Naive thymus-derived CD8-positive, alpha-beta T cell (primary cell): ENCODE data around the gene ABHD12. TPM values are rescaled to one million over a fixed set of nuclear protein-coding genes. Genes with fewer than 3 reads are reported as not detected.
A peak's percentile ranks its signal among the peaks of the same experiment; 100 is the strongest.
"Not testable (repeated sequence)": the region's sequence is repeated elsewhere in the genome, so short reads cannot be mapped to it uniquely, and the experiment has no call there.

Source experiments
- ATAC-seq, 2 donors: fragments of 150-1000 bp; cut with Tn5 transposase in 1 of 2; sonication (Bioruptor Pico), chemical (Tn5 transposase) in 1 of 2; 1 replicate in 1 of 2; 2 replicates in 1 of 2; pipeline ENCODE4 v1.10.0; 2021; ENCODE audit warnings: mild to moderate bottlenecking in 2 of 2, moderate library complexity in 2 of 2
- POLR2A ChIA-PET: fragments of 350-600 bp; sonication (Branson Sonifier 250); formaldehyde crosslinking; loops from one replicate; lab custom pipeline; 2021; ENCODE audit warnings: antibody characterized with exemption; lab: Charles Lee
- DNase-seq, 10 donors: peaks; one replicate each; pipeline versions ENCODE4 v3.0.0 to v3.0.0-alpha.2; 2020 to 2022
- H3K27ac Mint-ChIP-seq, 10 donors: one replicate each; pipeline ENCODE4 v1.8.0; 2020 to 2022; ENCODE audit warnings: mild to moderate bottlenecking in 10 of 10, mixed read lengths in 10 of 10, moderate library complexity in 4 of 10, inconsistent platforms in 1 of 10
- H3K27me3 Mint-ChIP-seq, 5 donors: one replicate each; pipeline ENCODE4 v1.8.0; 2021 to 2022; ENCODE audit warnings: mixed read lengths in 5 of 5
- H3K36me3 Mint-ChIP-seq, 3 donors: one replicate each; pipeline ENCODE4 v1.8.0; 2020 to 2022; ENCODE audit warnings: mixed read lengths in 3 of 3, mild to moderate bottlenecking in 2 of 3, inconsistent platforms in 1 of 3
- H3K4me1 Mint-ChIP-seq, 4 donors: one replicate each; pipeline ENCODE4 v1.8.0; 2021 to 2022; ENCODE audit warnings: mixed read lengths in 4 of 4
- H3K4me3 Mint-ChIP-seq, 10 donors: one replicate each; pipeline ENCODE4 v1.8.0; 2020 to 2022; ENCODE audit warnings: mild to moderate bottlenecking in 10 of 10, mixed read lengths in 10 of 10, moderate library complexity in 6 of 10, inconsistent platforms in 1 of 10
- H3K9me3 Mint-ChIP-seq, 9 donors: one replicate each; pipeline ENCODE4 v1.8.0; 2020 to 2022; ENCODE audit warnings: mixed read lengths in 9 of 9, mild to moderate bottlenecking in 3 of 9, inconsistent platforms in 1 of 9, moderate library complexity in 1 of 9
- polyA plus RNA-seq, 3 donors: library from polyadenylated mRNA; unstranded; fragments of 300-500 nt; fragmentation: Illumina TruSeq; gene quantifications; one replicate each; pipeline ENCODE4 v1.2.3, GENCODE V29; 2021
- total RNA-seq, 8 experiments: library from RNA in 2 of 8; stranded (reverse) in 2 of 8; gene quantifications; one replicate each; pipeline ENCODE4 v1.2.3 and lab custom pipeline; 2021 to 2026

ABHD12 gene
- total RNA-seq = 10 to 100 TPM; 27.4 to 28.9 TPM
- polyA plus RNA-seq = 10 to 100 TPM; 20.8 to 24.6 (median 22.5) TPM
- total RNA-seq (lab: John Stamatoyannopoulos, UW) = 15.9 to 28.2 (median 24.2) reads per million in 6 experiments

GRCh38 chr20:25390538-25391528, at the start of gene ABHD12:
TSS of gene ABHD12 (minus strand) at chr20:25390835. CDS start at chr20:25390703, 132 bp downstream.
- H3K27ac Mint-ChIP-seq = peak within 1 kb of the TSS; percentile 40 to 93 (median 88)
- H3K4me3 Mint-ChIP-seq = peak within 1 kb of the TSS; percentile 81 to 92 (median 89)
- H3K36me3 Mint-ChIP-seq = no peaks in the 10 kb centered on the region
- H3K27me3 Mint-ChIP-seq = no peaks in the 10 kb centered on the region
- DNase-seq (peak; percentile 83 to 95 (median 90)), ATAC-seq (peak; percentile 89 to 91)
- POLR2A ChIA-PET = interaction anchor here (0.6 to 1.5 kb wide), 3 partner anchors 17 to 243 kb away, joined by 3 to 5 read pairs (median 4); partner anchors contain the start of gene GINS1
- H3K4me1 Mint-ChIP-seq = peaks cover 6 to 21% (median 14%) of the 10 kb centered on the region in 4 donors
- no peaks in the 10 kb centered on the region for H3K9me3 Mint-ChIP-seq

GRCh38 chr20:25439328-25439727, 48.7 kb upstream of the ABHD12 start:
- no peaks in the 10 kb centered on the region for H3K27me3 Mint-ChIP-seq
- peaks cover 0 to 7% (median 0%) of the 10 kb centered on the region in 4 donors for H3K4me1 Mint-ChIP-seq
- peaks cover 0 to 5% (median 2%) of the 10 kb centered on the region in 3 donors for H3K36me3 Mint-ChIP-seq
- no peaks in the 10 kb centered on the region for H3K9me3 Mint-ChIP-seq
- no peak overlapping the region for H3K4me3 Mint-ChIP-seq
- H3K27ac Mint-ChIP-seq = peak overlapping the region in 1 of 10 donors; percentile 27
- POLR2A ChIA-PET = no interaction called here
- DNase-seq (no peak), ATAC-seq (no peak)

GRCh38 chr20:25437153-25437581, 46.5 kb upstream of the ABHD12 start:
- H3K4me1 Mint-ChIP-seq = peaks cover 0 to 7% (median 0%) of the 10 kb centered on the region in 4 donors
- H3K36me3 Mint-ChIP-seq = peaks cover 0 to 5% (median 3%) of the 10 kb centered on the region in 3 donors
- ATAC-seq (no peak), DNase-seq (no peak)
- no peak overlapping the region for H3K4me3 Mint-ChIP-seq
- H3K27me3 Mint-ChIP-seq = no peaks in the 10 kb centered on the region
- POLR2A ChIA-PET = no interaction called here
- no peak overlapping the region for H3K27ac Mint-ChIP-seq
- no peaks in the 10 kb centered on the region for H3K9me3 Mint-ChIP-seq

- Mint-ChIP-seq H3K4me3 (no peak overlapping the region), H3K36me3 (peaks cover 0 to 4% (median 2%) of the 10 kb centered on the region in 3 donors), H3K27ac (no peak overlapping the region), H3K9me3 (no peaks in the 10 kb centered on the region), H3K4me1 (no peaks in the 10 kb centered on the region), H3K27me3 (no peaks in the 10 kb centered on the region)
- no peak for ATAC-seq
- POLR2A ChIA-PET = no interaction called here
- no peak for DNase-seq
Observed at GRCh38 chr20:25424536-25424935, 33.9 kb upstream of the ABHD12 start.

- DNase-seq (no peak), ATAC-seq (no peak)
- Mint-ChIP-seq H3K4me1 (no peaks in the 10 kb centered on the region), H3K27me3 (no peaks in the 10 kb centered on the region), H3K9me3 (no peaks in the 10 kb centered on the region), H3K4me3 (no peak overlapping the region), H3K27ac (no peak overlapping the region), H3K36me3 (peaks cover 0 to 2% (median 0%) of the 10 kb centered on the region in 3 donors)
- POLR2A ChIA-PET = no interaction called here
Observed at GRCh38 chr20:25422032-25422431, 31.4 kb upstream of the ABHD12 start.

GRCh38 chr20:25421102-25421501, 30.5 kb upstream of the ABHD12 start:
- Mint-ChIP-seq H3K9me3 (no peaks in the 10 kb centered on the region), H3K4me1 (no peaks in the 10 kb centered on the region), H3K27ac (no peak overlapping the region), H3K27me3 (no peaks in the 10 kb centered on the region), H3K4me3 (no peak overlapping the region), H3K36me3 (peaks cover 0 to 1% (median 0%) of the 10 kb centered on the region in 3 donors)
- ATAC-seq = no peak
- no peak for DNase-seq
- POLR2A ChIA-PET = no interaction called here

- H3K27me3 Mint-ChIP-seq = no peaks in the 10 kb centered on the region
- POLR2A ChIA-PET = no interaction called here
- ATAC-seq (no peak), DNase-seq (no peak)
- no peaks in the 10 kb centered on the region for H3K4me1 Mint-ChIP-seq
- H3K36me3 Mint-ChIP-seq = no peaks in the 10 kb centered on the region
- H3K27ac Mint-ChIP-seq = no peak overlapping the region
- no peaks in the 10 kb centered on the region for H3K9me3 Mint-ChIP-seq
- H3K4me3 Mint-ChIP-seq = no peak overlapping the region
Observed at GRCh38 chr20:25418776-25419175, 28.1 kb upstream of the ABHD12 start.

GRCh38 chr20:25408890-25409289, 18.3 kb upstream of the ABHD12 start:
- peaks cover 7 to 16% (median 10%) of the 10 kb centered on the region in 4 donors for H3K4me1 Mint-ChIP-seq
- peak overlapping the region in 2 of 10 donors; percentile 7 to 58 for H3K4me3 Mint-ChIP-seq
- DNase-seq (no peak), ATAC-seq (no peak)
- H3K9me3 Mint-ChIP-seq = peaks cover 0 to 15% (median 7%) of the 10 kb centered on the region in 9 donors
- H3K27me3 Mint-ChIP-seq = no peaks in the 10 kb centered on the region
- peak overlapping the region in 2 of 10 donors; percentile 34 to 51 for H3K27ac Mint-ChIP-seq
- POLR2A ChIA-PET = no interaction called here
- H3K36me3 Mint-ChIP-seq = peaks cover 0 to 8% (median 7%) of the 10 kb centered on the region in 3 donors

GRCh38 chr20:25408170-25408547, 17.5 kb upstream of the ABHD12 start:
- peaks cover 7 to 16% (median 10%) of the 10 kb centered on the region in 4 donors for H3K4me1 Mint-ChIP-seq
- peaks cover 0 to 22% (median 11%) of the 10 kb centered on the region in 9 donors for H3K9me3 Mint-ChIP-seq
- peak overlapping the region in 6 of 10 donors; percentile 34 to 92 (median 61) for H3K27ac Mint-ChIP-seq
- no peaks in the 10 kb centered on the region for H3K27me3 Mint-ChIP-seq
- POLR2A ChIA-PET = interaction anchor here (1.5 kb wide), 1 partner anchor 17 kb away, joined by 3 read pairs; the partner anchor contains the start of gene ABHD12
- H3K36me3 Mint-ChIP-seq = peaks cover 0 to 13% (median 10%) of the 10 kb centered on the region in 3 donors
- ATAC-seq = no peak
- peak overlapping the region; percentile 88 to 96 (median 94) for H3K4me3 Mint-ChIP-seq
- DNase-seq = no peak

- Mint-ChIP-seq H3K27me3 (no peaks in the 10 kb centered on the region), H3K9me3 (peaks cover 0 to 28% (median 17%) of the 10 kb centered on the region in 9 donors), H3K4me1 (peaks cover 7 to 16% (median 10%) of the 10 kb centered on the region in 4 donors), H3K4me3 (peak within 1 kb of the TSS; percentile 88 to 96 (median 94)), H3K36me3 (peaks cover 0 to 17% (median 11%) of the 10 kb centered on the region in 3 donors), H3K27ac (peak within 1 kb of the TSS in 9 of 10 donors; percentile 34 to 93 (median 80))
- peak; percentile 87 to 92 for ATAC-seq
- POLR2A ChIA-PET = interaction anchor here (0.6 to 1.5 kb wide), 4 partner anchors 17 to 350 kb away, joined by 3 read pairs; partner anchors contain the start of genes ABHD12, ACSS1 and PYGB
- peak; percentile 41 to 78 (median 66) for DNase-seq
Observed at GRCh38 chr20:25407311-25408169, 16.9 kb upstream of the ABHD12 start, which contains the start of gene GINS1. TSS of gene GINS1 (plus strand) at chr20:25407673. CDS start at chr20:25407821, 148 bp downstream.

GRCh38 chr20:25402583-25402982, 11.9 kb upstream of the ABHD12 start:
- no peak for DNase-seq
- H3K4me1 Mint-ChIP-seq = peaks cover 2 to 7% (median 6%) of the 10 kb centered on the region in 4 donors
- H3K27me3 Mint-ChIP-seq = no peaks in the 10 kb centered on the region
- H3K36me3 Mint-ChIP-seq = peaks cover 0 to 20% (median 14%) of the 10 kb centered on the region in 3 donors
- no peak overlapping the region for H3K27ac Mint-ChIP-seq
- no peak for ATAC-seq
- peaks cover 3 to 42% (median 24%) of the 10 kb centered on the region in 9 donors for H3K9me3 Mint-ChIP-seq
- no peak overlapping the region for H3K4me3 Mint-ChIP-seq
- POLR2A ChIA-PET = no interaction called here

- Mint-ChIP-seq H3K36me3 (peaks cover 0 to 20% (median 14%) of the 10 kb centered on the region in 3 donors), H3K9me3 (peaks cover 3 to 36% (median 24%) of the 10 kb centered on the region in 9 donors)
- DNase-seq, H3K27me3 Mint-ChIP-seq, H3K27ac Mint-ChIP-seq, ATAC-seq, H3K4me3 Mint-ChIP-seq, H3K4me1 Mint-ChIP-seq, POLR2A ChIA-PET: not testable (repeated sequence)
Observed at GRCh38 chr20:25400291-25400732, 9.7 kb upstream of the ABHD12 start.
